Omental fat pad (tissue), 4 donors: ENCODE data around the gene AADAC. TPM values are rescaled to one million over a fixed set of nuclear protein-coding genes. Genes with fewer than 3 reads are reported as not detected.
"Not testable (repeated sequence)": the region's sequence is repeated elsewhere in the genome, so short reads cannot be mapped to it uniquely, and the experiment has no call there.

ENCODE experiments used
- ATAC-seq: fragments of 150-250 bp; one replicate; pipeline ENCODE4 v1.9.1; 2016; ENCODE audit warnings: mild to moderate bottlenecking, moderate library complexity; ENCODE audit not compliant: low FRiP score
- DNase-seq: peaks from one replicate; pipeline ENCODE4 v3.0.0-alpha.2; 2019; ENCODE audit warnings: low spot score
- CTCF ChIP-seq, 3 donors: fragments of 450-650 bp; IDR thresholded peaks; one replicate each; pipeline ENCODE4 v1.5.1; 2016 to 2017; ENCODE audit warnings: antibody characterized with exemption in 3 of 3, mild to moderate bottlenecking in 3 of 3, moderate library complexity in 2 of 3
- total RNA-seq, 4 donors: library from RNA; depleted of rRNA; stranded (reverse); fragments of >200 nt; gene quantifications; one replicate each; pipeline ENCODE4 v1.1.0, GENCODE V29; 2016

Gene AADAC
- total RNA-seq, 4 donors from 2014 or later: 0.95 to 22.2 (median 1.8) TPM

GRCh38 chr3:151845306-151845905 is 31.5 kb downstream of the AADAC start:
- ATAC-seq (no peak), DNase-seq (no peak)
- TF ChIP-seq CTCF (IDR thresholded peaks at IDR 0.05): no peak

GRCh38 chr3:151850065-151850464 is 36.1 kb downstream of the AADAC start:
- ATAC-seq, DNase-seq: not testable (repeated sequence)

- no peak for ATAC-seq
- DNase-seq: no peak
- TF ChIP-seq CTCF (IDR thresholded peaks at IDR 0.05): no peak
These were observed 38.3 kb downstream of the AADAC start for GRCh38 chr3:151852074-151852811.

- no peak for ATAC-seq
- no peak for TF ChIP-seq CTCF (IDR thresholded peaks at IDR 0.05)
These were observed 42.2 kb downstream of the AADAC start for GRCh38 chr3:151856118-151856517.

GRCh38 chr3:151856641-151857040 is 42.7 kb downstream of the AADAC start:
- DNase-seq (no peak), ATAC-seq (no peak)
- no peak for TF ChIP-seq CTCF (IDR thresholded peaks at IDR 0.05)

More at GRCh38 chr3:151856118-151856517, 42.2 kb downstream of the AADAC start:
- no peak for DNase-seq

- TF ChIP-seq CTCF (IDR thresholded peaks at IDR 0.05): no peak
- ATAC-seq (peak; percentile 71), DNase-seq (no peak)
These were observed 45.3 kb downstream of the AADAC start for GRCh38 chr3:151859233-151859673.

- no peak for TF ChIP-seq CTCF (IDR thresholded peaks at IDR 0.05)
- ATAC-seq (no peak), DNase-seq (no peak)
These were observed 46.0 kb downstream of the AADAC start for GRCh38 chr3:151859905-151860304.
